Motor neuron (in vitro differentiated cells): Measurements from ENCODE around the gene TIMP2. TPM values are rescaled to one million over a fixed set of nuclear protein-coding genes. Genes with fewer than 3 reads are reported as not detected.
"Not testable (repeated sequence)": the region's sequence is repeated elsewhere in the genome, so short reads cannot be mapped to it uniquely, and the experiment has no call there.

Source experiments
- ATAC-seq, 8 experiments: fragments of 200-7000 bp; cut with Tn5 transposase; replicated peaks in 6 of 8; 2 replicates each; pipeline ENCODE4 v1.8.0; 2021; ENCODE audit warnings: mild to moderate bottlenecking in 8 of 8, moderate library complexity in 8 of 8
- H3K27ac ChIP-seq, 2 donors: fragments of 250-450 bp; sonication (Bioruptor Pico); 2 replicates each; pipeline ENCODE4 v1.9.0; 2021; ENCODE audit warnings: antibody characterized with exemption in 2 of 2, mild to moderate bottlenecking in 2 of 2, moderate library complexity in 1 of 2
- H3K4me1 ChIP-seq, 2 donors: fragments of 250-450 bp; sonication (Bioruptor Pico); replicated peaks in 1 of 2; 2 replicates each; pipeline ENCODE4 v1.6.1; 2021; ENCODE audit warnings: antibody characterized with exemption in 2 of 2, mild to moderate bottlenecking in 2 of 2, moderate library complexity in 1 of 2
- H3K4me3 ChIP-seq, 5 donors: fragments of 250-450 bp; sonication (Bioruptor Pico); 2 replicates each; pipeline ENCODE4 v1.9.0; 2021; ENCODE audit warnings: antibody characterized with exemption in 5 of 5, mild to moderate bottlenecking in 5 of 5, moderate library complexity in 4 of 5
- WGBS, 10 experiments: fragments of 450-650 bp; shearing (Covaris generic); methylation state at CpG; one replicate each; pipeline ENCODE4 v1.0.0; 2022; 5-methylcytosine and 5-hydroxymethylcytosine counted together
- in situ Hi-C, 9 experiments: fragments of 400-800 bp; cut with MboI; loops; one replicate each; pipeline ENCODE4 v1.15.0; 2021; ENCODE audit warnings: low sequenced_read_pairs in 9 of 9, low pct_unique_long_range_greater_than_20kb in 2 of 9; ENCODE audit not compliant: unreplicated experiment in 9 of 9
- total RNA-seq, 8 experiments: library from RNA; unstranded; fragments of 300-600 nt; gene quantifications; 2 replicates each; pipeline versions ENCODE4 v1.2.3 to v1.2.4, GENCODE V29; 2022

Gene TIMP2
- total RNA-seq, 8 experiments from 2014 or later: 18.8 to 246 (median 38.7) TPM

DNA sequence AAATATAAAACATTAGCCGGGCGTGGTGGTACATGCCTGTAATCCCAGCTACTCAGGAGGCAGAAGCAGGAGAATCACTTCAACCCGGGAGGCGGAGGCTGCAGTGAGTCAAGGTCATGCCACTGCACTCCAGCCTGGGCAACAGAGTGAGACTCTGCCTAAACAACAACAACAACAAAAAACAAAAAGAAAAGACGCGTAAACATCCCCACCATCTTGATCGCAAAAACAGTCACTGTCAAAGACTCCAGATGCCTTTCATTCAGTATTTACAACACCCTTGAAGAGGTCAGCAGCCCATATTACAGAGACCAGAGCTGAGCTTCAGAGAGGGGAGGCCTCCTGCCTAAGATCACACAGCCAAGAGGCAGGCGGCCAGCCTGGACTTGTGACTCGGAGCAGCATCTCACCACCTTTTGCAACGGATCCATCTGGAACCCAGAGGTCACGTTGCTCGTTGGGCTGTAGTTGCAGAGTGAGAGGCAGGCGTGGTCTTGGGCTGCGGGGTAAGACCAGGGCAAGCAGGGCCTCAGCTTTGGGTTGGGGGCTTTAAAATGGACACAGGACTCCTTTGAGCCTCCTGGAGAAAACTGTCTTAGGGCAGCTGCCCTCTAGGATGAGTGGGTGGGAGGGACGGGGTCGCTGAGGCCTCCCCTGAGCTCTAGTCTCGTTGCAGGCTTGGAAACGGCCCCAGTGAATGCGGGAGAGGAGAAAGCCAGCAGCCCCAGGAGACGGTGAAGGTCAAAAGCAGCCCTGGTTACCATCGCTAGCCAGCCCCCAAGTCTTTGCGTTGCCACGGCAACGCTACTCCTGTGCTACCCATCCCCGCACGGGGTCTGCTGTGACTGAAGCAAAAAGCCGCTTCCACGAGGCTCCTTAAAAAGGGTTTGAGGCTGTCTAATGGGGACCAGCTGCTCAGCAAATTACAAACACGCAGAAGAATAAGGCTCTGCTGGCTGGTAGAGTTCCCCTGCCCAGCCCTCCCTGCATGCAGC lies 28.5 kb upstream of the TIMP2 start:
- in situ Hi-C loops: loop anchor here in 3 of 9 experiments (25.0 kb wide), 1 partner anchor 91 kb away; no protein-coding TSS in a partner anchor
- Histone ChIP-seq H3K4me1 (peaks cover 32 to 45% of the 10 kb centered on the region in 2 donors), H3K4me3 (no peak overlapping the region), H3K27ac (peak overlapping the region; percentile 75 to 89)
- peak in 6 of 8 experiments; percentile 13 to 96 (median 93) for ATAC-seq
- WGBS, 10 experiments: 0 to 94% (median 33%) methylated on average over 1 to 8 of the region's 29 CpGs; no CpG with 5 or more reads in 1 of the 10 experiments

DNA sequence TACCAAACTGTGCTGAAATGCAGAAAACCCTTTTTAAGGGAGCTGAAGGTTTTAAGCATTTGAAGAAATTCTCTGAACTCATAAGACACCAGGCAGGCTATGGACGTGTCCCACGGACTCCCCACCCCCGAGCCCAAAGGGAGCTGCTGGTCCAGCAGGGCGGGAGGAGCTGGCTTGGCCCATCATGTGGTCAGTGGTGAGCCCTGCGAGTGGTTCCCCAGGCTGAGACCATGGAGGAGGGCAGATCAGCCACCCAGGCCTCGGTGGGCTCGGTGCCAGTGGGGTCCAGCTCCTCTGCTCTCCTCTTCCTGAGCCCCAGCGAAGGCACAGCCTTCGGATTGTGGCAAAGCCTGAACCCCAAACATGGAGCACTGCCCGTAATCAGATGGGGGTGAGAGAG lies 27.5 kb upstream of the TIMP2 start:
- ATAC-seq: no peak
- 73 to 100% methylated on average over 3 to 4 of the region's 10 CpGs; no CpG with 5 or more reads in 8 of the 10 experiments for WGBS, 10 experiments
- peaks cover 32 to 45% of the 10 kb centered on the region in 2 donors for H3K4me1 ChIP-seq
- peak overlapping the region; percentile 75 to 89 for H3K27ac ChIP-seq
- in situ Hi-C loops: loop anchor here in 3 of 9 experiments (25.0 kb wide), 1 partner anchor 90 kb away; no protein-coding TSS in a partner anchor
- no peak overlapping the region for H3K4me3 ChIP-seq

DNA sequence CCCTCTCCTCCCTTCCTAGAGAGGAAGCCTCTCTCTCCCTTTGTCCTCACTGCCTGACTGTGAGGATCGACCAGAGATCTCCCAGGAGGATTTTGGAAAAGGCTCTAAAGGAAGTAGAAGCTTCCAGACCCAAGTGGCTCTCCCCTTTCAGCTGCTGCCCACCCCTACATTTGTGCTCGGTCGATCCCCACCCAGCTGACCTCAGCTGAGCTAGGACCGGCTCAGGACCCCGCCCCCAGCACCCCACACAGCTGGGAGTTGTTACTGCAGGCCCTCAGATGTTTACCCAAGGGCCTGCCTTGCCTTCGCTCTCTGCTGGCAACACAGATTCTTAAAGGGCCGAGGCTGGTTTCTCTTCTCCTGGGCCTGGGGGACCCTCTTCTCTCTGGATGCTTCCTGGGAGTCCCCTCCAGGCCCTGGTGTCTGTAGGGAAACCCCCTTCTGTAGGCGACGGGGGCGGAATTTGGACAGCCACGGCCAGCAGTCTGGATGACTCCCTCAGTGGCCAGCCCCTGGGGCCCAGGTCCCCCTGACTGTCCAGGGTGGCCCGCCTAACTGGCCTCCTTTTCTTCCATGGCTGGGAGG lies 26.9 kb upstream of the TIMP2 start:
- Histone ChIP-seq H3K4me1 (peaks cover 32 to 40% of the 10 kb centered on the region in 2 donors), H3K27ac (peak overlapping the region; percentile 15 to 60), H3K4me3 (no peak overlapping the region)
- in situ Hi-C loops: loop anchor here in 3 of 9 experiments (25.0 kb wide), 1 partner anchor 90 kb away; no protein-coding TSS in a partner anchor
- peak in 4 of 8 experiments; percentile 30 to 89 (median 54) for ATAC-seq
- 0 to 100% (median 60%) methylated on average over 1 to 4 of the region's 12 CpGs; no CpG with 5 or more reads in 6 of the 10 experiments for WGBS, 10 experiments

DNA sequence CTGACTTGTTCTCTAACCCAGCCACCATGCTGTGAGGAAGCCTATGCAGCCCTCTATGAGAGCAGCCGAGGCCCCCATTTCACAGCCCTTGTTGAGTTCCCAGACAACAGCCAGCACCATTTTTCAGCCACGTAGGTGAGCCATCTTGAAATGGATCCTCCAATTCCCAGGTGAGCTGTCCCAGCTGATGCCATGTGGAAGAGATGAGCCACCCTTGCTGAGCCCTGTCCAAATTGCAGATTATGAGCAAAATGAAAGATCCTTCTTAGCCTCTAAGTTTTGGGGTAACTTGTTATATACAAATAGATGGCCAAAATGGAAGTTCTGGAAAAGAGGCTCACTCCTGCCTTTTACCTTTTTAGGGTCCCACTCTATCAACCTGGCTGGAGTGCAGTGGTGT lies 25.7 kb upstream of the TIMP2 start:
- no peak for ATAC-seq
- WGBS, 10 experiments: 20 to 100% (median 79%) methylated on average over 1 to 2 of the region's 2 CpGs; no CpG with 5 or more reads in 4 of the 10 experiments
- H3K4me1 ChIP-seq: peaks cover 32 to 37% of the 10 kb centered on the region in 2 donors
- no peak overlapping the region for H3K27ac ChIP-seq
- in situ Hi-C loops: loop anchor here in 3 of 9 experiments (25.0 kb wide), 1 partner anchor 89 kb away; no protein-coding TSS in a partner anchor
- no peak overlapping the region for H3K4me3 ChIP-seq

DNA sequence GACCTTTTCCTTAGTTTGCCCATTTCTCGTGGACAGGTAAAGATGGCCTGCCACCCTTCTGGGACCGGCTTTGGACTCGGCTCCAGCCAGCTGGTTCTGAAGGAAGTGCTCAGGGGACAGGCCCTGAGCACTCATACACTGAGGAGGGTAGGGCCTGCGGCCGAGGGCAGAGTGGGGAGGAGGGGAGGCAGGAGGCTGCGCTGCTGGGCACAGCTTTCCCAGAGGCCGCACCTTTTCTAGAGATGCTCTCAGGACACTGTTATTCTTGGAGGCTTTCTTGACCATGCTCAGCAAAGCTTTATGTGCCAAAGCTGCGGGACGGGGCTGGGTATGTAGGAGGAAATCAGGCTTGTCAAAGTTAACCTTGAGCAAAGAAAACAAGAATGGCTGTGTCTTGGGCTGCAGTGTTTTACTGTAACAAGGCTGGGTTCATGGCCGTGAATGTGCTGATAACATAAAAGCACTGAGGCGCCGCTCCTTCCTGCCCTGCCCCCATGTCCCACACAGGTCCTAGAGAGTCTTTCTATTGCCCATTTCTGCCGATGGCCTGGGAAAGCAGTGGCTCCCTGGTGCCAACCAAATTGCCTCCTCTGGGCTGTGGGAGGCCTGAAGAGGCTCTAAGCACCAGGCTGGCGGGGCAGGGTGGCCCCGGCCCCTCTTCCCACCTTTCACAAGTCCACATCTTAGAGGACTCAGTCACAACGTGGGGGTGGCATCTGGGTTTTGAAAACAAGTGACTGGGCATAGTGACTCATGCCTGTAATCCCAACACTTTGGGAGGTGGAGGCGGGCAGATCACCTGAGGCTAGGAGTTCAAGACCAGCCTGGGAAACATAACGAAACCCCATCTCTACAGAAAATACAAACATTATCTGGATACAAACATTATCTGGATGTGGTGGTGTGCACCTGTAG lies 22.3 kb upstream of the TIMP2 start:
- in situ Hi-C loops: no loop called here
- peaks cover 9 to 11% of the 10 kb centered on the region in 2 donors for H3K4me1 ChIP-seq
- 70 to 100% (median 80%) methylated on average over 2 to 6 of the region's 18 CpGs; no CpG with 5 or more reads in 3 of the 10 experiments for WGBS, 10 experiments
- no peak overlapping the region for H3K27ac ChIP-seq
- ATAC-seq: peak in 2 of 8 experiments; percentile 24 to 25
- H3K4me3 ChIP-seq: no peak overlapping the region

DNA sequence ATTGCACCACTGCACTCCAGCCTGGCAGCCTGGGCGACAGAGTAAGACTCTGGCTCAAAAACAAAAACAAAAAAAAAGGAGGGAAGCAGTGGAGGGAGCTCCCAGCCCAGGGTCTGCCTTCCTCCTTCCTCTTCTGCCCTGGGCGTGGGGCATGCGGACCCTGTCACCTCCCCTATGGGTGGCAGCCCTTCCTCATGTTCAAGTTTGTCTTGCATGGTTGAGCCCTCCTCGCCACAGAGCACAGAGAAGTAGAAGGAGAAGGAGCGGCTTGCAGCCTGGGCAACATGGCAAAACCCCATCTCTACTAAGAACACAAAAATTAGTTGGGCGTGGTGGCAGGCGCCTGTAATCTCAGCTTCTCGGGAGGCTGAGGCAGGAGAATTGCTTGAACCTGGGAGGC lies 21.4 kb upstream of the TIMP2 start:
- ATAC-seq: no peak
- WGBS, 10 experiments: 81 to 100% (median 93%) methylated on average over 1 to 4 of the region's 8 CpGs; no CpG with 5 or more reads in 6 of the 10 experiments
- Histone ChIP-seq H3K27ac (no peak overlapping the region), H3K4me1 (peaks cover under 1 to 2% of the 10 kb centered on the region in 2 donors), H3K4me3 (no peak overlapping the region)
- in situ Hi-C loops: no loop called here

DNA sequence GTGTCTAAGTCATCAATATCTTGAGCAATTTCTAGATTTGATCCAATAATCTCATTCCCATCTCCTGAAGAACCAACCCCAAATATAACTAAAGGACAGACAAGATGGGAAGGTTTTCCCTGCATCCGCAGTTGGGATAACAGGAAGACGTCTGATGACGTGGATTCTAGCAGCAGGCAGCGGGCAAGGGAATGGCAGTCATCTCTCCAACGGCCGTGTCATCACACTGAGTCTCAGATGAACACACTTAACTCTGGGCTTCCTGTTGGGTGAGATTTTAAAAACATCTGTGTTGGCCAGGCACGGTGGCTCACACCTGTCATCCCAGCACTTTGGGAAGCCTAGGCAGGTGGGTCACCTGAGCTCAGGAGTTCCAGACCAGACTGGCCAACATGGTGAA lies 20.9 kb upstream of the TIMP2 start:
- no peaks in the 10 kb centered on the region for H3K4me1 ChIP-seq

DNA sequence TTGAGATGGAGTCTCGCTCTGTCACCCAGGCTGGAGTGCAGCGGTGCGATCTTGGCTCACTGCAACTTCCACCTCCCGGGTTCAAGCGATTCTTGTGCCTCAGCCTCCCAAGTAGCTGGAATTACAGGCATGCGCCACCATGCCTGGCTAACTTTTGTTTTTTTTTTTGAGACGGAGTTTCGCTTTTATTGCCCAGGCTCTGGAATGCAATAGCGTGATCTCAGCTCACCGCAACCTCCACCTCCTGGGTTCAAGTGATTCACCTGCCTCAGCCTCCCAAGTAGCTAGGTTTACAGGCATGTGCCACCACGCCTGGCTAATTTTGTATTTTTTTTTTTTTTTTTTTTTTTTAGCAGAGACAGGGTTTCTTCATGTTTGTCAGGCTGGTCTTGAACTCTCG lies 20.3 kb upstream of the TIMP2 start:
- H3K4me3 ChIP-seq, ATAC-seq, H3K4me1 ChIP-seq, H3K27ac ChIP-seq, in situ Hi-C loops: not testable (repeated sequence)
- WGBS, 10 experiments: 68 to 90% (median 87%) methylated on average over 2 to 11 of the region's 12 CpGs; no CpG with 5 or more reads in 2 of the 10 experiments

More for the DNA sequence above, 20.9 kb upstream of the TIMP2 start:
- H3K27ac ChIP-seq: no peak overlapping the region
- no peak for ATAC-seq
- WGBS, 10 experiments: 43 to 100% (median 73%) methylated on average over 1 to 5 of the region's 7 CpGs; no CpG with 5 or more reads in 4 of the 10 experiments
- no peak overlapping the region for H3K4me3 ChIP-seq
- in situ Hi-C loops: no loop called here

DNA sequence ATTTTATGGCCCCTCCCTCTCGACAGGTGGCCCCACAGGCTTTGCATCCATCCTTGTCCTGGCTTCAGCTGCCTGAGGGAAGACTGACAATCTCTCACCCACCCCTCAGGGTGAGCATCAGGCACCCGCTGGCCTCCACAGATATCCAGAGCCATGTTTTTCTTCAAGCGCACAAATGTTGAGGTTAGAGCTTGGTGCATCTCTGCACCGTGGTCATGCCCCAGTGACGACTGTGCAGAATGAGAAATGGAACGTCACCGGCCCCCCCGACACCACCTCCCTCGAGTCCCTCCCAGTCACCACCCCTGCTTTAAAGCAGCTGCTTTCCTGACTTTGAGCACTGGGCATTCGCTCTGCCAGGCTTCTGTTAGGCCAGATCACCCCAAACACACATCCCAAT lies 19.8 kb upstream of the TIMP2 start:
- no peak for ATAC-seq
- WGBS, 10 experiments: 20 to 70% methylated on average over 1 to 2 of the region's 10 CpGs; no CpG with 5 or more reads in 8 of the 10 experiments
- no peak overlapping the region for H3K4me3 ChIP-seq

DNA sequence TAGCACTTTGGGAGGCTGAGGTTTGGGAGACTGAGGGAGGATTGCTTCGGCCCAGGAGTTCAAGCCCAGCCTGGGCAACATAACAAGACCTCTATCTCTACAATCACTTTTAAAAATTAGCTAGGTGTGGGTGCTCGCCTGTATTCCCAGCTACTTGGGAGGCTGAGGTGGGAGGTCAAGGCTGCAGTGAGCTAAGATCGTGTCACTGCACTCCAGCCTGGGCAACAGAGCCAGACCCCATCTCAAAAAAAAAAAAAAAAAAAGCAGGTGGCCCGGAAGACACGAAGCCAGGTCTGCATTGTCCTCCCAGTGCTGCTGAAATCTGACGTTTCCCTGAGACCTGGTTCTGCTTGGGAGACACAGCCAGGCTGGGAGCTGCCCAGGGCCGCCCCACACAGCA lies 18.8 kb upstream of the TIMP2 start:
- Histone ChIP-seq H3K4me1 (no peaks in the 10 kb centered on the region), H3K27ac (no peak overlapping the region), H3K4me3 (no peak overlapping the region)
- in situ Hi-C loops: no loop called here
- no peak for ATAC-seq
- 49 to 100% (median 90%) methylated on average over 1 to 4 of the region's 7 CpGs; no CpG with 5 or more reads in 4 of the 10 experiments for WGBS, 10 experiments

More for the DNA sequence above, 19.8 kb upstream of the TIMP2 start:
- no peak overlapping the region for H3K27ac ChIP-seq
- in situ Hi-C loops: no loop called here
- H3K4me1 ChIP-seq: no peaks in the 10 kb centered on the region

DNA sequence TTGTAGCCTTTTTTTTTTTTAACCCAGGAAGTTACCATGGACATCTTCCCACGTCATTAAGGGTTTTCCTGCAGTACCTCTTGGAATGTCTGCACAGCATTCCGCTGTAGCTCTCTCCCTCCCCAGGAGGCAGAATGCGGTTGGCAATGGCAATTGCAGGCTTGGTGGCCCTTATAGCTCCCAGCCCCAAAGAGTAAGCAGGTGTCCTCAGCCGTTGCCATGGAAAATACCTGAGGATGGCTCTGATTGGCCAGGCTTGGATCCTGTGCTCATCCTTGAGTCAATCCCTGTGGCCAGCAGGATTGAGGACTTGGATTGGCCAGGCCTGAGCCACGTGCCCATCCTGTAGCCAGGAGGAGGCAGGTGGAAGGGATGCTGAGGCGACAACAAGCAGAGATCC lies 15.5 kb upstream of the TIMP2 start:
- H3K4me1 ChIP-seq: peaks cover 8 to 10% of the 10 kb centered on the region in 2 donors
- H3K4me3 ChIP-seq: no peak overlapping the region
- peak in 4 of 8 experiments; percentile 26 to 56 (median 44) for ATAC-seq
- WGBS, 10 experiments: 38 to 94% (median 72%) methylated on average over 1 to 5 of the region's 6 CpGs; no CpG with 5 or more reads in 1 of the 10 experiments
- in situ Hi-C loops: no loop called here
- H3K27ac ChIP-seq: no peak overlapping the region

DNA sequence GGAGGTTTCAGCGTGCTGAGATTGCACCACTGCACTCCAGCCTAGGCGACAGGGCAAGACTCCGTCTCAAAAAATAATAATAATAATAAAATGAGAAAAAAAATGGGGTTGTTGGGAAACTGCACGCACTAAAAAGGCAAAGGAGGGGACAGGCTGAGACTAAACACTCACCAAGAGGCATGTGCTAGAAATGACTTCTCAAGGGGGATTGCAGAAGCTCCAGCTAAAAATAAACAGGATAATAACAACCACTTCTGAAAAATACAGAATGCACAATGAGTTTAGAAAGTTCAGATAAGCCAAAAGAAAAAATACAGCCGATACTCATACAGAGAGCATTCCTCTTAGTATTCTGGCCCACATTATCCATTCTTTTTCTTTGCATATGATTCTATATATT lies 15.1 kb upstream of the TIMP2 start:
- in situ Hi-C loops: no loop called here
- WGBS, 10 experiments: 33 to 95% (median 80%) methylated on average over 1 to 5 of the region's 5 CpGs; no CpG with 5 or more reads in 1 of the 10 experiments
- no peak overlapping the region for H3K27ac ChIP-seq

More for the DNA sequence above, 15.1 kb upstream of the TIMP2 start:
- H3K4me3 ChIP-seq: no peak overlapping the region
- no peak for ATAC-seq
- H3K4me1 ChIP-seq: peaks cover 12 to 14% of the 10 kb centered on the region in 2 donors
